HG02610 (cell line): ENCODE results near the gene GINS3.

ENCODE experiments used
- ATAC-seq: cut with Tn5 transposase; IDR thresholded peaks from one replicate; pipeline ENCODE4 v1.9.1; 2021; ENCODE audit warnings: mild to moderate bottlenecking, moderate library complexity; ENCODE audit not compliant: unreplicated experiment

Gene GINS3

DNA sequence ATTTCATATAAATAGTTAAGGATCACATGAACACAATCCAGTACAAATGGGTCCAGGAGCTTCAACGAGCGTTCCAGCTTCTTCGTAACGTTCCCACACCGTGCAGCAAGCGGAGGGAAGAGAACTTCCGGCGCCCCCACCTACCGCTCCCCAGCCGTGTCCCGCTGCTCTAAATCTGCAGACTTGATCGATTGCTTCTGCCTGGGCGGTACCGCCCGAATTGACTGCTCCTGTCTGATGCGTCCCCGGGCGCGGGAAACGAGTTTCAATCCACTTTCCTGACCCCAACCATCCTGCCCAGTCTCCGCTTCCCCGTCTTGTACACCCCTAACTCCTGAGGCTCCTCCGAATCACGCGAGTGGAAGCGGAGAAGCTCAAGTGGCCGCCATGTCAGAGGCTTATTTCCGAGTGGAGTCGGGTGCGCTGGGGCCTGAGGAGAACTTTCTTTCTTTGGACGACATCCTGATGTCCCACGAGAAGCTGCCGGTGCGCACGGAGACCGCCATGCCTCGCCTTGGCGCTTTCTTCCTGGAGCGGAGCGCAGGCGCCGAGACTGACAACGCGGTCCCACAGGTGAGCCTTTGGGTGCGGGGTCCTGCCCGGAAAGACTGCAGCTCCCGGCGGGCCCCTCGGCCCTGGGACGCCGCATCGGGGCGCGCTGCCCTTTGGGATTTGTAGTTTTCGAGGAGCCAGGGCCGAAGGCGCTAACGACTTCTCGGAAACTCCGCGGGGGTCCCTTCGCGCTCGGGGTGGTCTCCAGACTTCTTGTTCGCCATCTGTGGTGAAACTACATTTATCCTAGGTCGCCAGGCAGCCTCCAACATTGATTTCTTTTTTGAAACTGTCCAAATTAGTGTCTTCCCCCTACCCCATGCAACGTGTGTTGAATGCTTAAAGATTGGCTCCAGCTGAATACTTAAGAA is at the start of gene GINS3:
Gene GINS3 (plus strand): TSS at position 257 of the 923 bp plus-strand sequence. CDS start 131 bp downstream, at position 388.
- ATAC-seq, result peak; percentile 94

DNA sequence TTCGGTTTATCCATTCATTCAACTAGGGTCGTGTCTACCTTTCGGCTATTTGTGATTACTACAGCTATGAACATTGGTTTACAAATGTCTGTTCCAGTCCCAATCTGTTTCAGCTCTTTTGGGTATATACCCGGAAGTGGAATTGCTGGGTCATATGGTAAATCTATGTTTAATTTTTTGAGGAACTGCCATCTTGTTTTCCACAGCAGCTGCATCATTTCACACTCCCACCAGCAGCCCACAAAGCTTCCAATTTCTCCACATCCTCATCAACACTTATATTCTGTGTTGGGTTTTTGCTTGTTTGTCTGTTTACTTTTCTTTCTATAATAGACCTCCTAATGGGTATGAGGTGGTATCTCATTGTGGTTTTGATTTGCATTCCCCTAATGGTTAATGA is 48.7 kb upstream of the GINS3 start:
- no peak for ATAC-seq

DNA sequence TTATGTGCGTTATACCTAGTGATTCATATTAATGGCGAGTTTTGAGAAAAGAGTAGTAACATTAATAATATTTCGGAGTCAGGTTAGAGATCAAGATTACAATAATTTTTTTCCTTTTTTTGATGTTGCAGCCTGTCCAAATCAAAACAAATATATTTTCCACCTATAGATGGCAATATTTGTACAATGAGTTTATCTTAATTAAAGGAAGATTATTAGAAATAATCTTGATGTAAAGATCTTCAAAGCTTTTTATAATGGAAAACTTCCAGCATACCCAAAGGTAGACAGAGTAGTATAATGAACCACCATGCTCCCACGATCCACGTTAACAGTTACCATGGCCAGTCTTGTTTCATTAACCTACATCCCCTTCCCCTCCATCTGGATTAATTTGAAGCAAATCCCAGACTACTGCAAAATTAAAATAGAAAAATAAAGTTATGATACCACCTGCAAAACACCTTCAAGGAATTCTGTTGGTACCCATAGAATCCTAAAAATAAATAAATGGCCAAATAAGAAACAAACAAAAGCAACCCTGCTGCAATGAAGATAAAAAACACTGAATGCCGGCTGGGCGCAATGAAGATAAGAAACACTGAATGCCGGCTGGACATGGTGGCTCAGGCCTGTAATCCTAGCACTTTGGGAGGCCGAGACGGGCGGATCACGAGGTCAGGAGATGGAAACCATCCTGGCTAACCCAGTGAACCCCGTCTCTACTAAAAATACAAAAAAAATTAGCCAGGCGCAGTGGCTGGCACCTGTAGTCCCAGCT is 46.5 kb upstream of the GINS3 start:
- ATAC-seq, result no peak

DNA sequence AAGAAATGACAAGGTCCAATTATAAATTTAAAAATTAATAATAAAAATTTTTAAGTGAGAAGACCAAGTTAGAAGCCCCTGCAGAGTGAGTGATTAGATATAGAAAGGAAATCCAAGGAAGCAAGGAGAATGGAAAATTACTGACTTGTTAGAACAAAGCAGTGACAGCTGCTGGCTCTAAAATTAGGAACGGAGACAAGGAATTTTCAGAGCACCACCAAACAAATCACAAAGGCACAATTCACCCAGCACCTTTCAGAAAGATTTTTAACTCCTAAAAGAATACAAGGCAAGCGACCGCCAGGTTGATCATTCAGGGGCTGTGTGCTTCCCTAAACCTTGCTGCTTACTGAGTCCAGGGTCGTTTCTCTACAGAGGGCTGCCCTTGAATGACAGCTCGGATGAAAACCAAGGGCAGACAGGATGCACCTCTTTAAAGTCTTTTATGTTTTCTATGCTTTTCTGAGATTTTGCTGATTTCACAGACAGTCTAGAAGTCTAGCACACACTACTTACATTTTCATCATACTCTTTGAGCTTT is 45.4 kb upstream of the GINS3 start:
- no peak for ATAC-seq

DNA sequence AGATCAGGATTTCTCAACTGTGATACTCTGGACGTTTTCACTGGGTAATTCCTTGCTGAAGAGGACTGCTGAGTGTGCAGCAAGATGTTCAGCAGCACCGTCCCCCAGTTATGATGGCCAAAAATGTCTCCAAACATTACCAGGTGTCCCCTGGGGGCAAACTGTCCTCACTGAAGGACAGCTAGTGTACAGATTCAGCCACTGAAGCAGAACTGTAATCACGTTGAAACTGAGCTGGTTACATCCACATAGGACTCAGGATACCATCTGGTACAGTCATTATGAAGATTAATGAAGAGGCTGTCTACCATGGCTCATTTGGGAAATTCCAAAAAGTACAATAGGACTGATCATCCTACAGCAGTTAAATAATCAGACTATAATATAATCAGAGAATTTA is 43.3 kb upstream of the GINS3 start:
- no peak for ATAC-seq

DNA sequence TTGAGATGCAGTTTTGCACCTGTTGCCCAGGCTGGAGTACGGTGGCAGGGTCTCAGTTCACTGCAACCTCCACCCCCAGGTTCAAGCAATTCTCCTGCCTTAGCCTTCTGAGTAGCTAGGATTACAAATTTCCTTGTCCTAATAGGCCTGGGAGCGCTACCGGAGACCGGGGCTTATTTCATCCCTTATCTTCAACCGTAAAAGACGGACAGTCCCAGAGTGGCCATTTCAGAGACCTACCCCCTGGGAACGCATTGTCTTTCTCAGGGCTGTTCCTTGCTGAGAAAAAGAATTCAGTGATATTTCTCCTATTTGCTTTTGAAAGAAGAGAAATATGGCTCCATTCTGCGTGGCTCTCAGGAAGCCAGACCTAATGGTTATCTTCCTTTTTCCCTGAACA is 39.6 kb upstream of the GINS3 start:
- ATAC-seq, result no peak

DNA sequence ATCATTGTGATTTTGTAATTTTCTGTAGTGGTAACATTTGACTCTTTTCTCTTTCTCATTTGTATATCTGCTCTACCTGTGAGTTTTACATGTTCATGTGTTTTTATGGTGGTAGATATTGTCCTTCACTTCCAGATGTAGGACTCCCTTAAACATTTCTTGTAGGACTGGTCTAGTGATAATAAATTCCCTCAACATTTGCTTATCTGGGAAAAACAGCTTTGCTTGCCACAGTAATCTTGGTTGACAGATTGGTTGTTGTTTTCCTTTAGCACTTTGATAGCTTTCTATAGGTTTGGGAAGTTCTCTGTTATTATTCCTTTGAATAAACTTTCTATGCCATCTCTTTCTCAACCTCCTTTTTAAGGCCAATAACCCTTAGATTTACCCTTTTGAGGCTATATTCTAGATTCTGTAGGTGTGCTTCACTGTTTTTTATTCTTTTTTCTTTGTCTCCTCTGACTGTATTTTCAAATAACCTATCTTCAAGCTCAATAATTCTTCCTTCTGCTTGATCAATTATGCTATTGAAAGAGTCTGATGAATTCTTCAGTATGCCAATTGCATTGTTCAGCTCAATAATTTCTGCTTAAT is 32.1 kb upstream of the GINS3 start:
- ATAC-seq, result no peak

DNA sequence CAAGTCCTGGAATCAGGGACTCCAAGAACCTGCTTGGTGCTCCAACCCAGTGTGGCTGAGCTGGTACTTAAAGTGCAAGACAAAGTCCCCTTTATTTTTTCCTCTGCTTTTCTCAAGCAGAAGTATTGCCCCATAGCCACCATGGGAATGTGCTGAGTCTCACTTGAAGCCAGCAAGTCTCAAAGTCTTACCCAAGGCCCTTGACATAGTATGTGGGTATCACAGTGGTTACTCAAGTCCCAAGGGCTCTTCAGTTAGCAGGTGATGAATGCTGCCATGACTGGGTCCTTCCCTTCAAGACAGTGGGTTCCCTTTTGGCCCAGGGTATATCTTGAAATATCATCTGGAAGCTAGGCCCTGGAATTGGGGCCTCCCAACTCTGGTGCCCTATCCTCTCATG is 30.5 kb upstream of the GINS3 start:
- ATAC-seq, result no peak

DNA sequence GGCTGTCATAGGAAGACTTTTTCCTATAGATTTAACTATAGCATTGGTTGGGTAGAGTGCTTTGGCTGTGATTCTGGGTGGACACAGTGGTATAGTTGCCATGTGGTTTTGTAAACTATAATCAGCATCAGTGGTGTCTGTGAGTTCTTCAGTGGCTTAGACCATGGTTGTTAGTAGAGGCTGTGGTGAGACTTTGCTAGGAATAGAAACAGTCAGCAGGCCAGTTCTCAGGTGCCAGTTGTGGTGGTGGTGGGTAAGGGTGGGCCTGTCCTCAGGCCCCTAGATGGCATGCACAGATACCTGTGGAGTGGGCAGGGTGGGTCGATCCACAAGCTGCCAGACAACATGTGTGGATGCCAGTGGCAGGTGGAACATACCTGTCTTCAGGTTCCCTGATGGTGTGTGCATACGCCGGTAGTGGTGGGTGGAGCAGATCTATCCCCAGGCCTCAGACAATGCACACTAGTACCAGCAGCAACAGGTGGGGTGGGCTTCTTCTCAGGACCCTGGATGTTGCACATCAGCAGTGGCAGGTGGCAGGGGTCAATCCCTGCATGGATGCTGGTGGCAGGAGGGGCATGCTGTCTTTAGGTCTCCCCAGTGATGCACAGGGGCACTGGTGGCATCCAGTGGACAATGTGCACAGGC is 28.4 kb upstream of the GINS3 start:
- no peak for ATAC-seq

DNA sequence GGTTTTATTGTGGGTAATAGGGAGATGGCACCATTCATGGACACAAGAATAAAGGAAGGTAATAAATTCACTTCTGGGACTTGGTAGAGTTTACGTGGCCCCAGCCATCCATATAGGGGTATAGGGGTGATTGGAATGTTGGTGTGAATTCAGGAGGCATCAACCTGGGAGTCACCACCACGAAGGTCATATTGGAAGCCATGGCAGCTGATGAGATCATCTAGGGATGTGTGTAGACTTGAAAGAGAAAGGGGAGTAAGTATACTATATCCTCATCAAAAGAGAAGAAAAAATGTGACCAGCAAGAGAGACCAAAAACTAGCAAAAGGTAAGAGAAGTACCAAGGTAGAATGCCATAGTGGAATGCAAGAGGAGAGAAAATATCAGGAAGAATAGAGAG is 26.6 kb upstream of the GINS3 start:
- no peak for ATAC-seq

DNA sequence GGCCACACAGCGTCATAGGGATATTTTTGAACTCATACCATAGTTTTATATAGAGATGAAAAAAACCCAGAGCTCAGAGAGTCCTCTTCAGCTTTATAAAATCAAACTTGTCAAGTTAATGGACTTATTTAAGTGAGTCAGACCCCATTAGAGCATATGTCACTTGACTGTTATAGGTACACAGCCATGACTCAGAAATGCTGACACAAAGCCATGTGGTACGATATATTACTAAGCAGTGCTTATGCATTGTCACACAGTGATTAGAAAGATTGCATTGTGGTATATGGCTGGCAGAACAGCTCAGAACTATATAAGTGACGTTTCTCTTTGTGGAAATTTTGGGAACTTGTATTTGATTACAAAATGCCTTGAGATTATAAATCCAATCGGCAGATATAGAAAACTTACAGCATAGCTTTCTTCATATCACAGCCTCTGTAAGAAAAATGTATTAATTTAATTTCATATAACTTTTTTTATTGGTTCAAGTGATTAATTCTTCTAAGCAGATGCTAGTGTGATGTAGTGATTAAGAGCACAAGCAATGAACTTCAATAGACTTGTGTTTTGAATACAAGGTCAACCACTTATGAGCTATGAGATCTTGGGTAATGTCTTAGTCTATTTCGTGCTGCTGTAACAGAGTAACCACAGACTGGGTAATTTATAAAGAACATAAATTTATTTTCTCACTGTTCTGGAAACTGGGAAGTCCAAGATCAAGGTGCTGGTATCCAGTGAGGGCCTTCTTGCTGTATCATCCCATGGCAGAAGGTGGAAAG is 25.8 kb upstream of the GINS3 start:
- peak; percentile 48 for ATAC-seq

DNA sequence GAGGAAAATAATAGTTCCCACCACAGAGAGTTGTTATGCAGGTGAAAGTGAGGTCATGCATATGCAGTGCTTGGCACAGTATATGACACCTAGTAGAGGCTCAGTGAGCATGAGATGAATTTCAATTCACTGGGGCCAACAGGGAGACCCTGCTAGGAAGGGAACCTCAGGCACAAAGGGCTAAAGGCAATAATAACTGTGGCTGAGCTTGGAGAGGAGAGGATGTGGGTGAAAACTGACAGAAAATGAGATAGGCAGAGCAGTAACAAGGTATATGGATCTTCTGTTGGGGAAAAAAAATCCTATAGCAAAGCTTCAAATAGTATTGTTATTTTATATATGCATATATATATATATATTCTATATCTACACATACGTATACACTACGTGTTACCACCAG is 25.0 kb upstream of the GINS3 start:
- ATAC-seq, result no peak

DNA sequence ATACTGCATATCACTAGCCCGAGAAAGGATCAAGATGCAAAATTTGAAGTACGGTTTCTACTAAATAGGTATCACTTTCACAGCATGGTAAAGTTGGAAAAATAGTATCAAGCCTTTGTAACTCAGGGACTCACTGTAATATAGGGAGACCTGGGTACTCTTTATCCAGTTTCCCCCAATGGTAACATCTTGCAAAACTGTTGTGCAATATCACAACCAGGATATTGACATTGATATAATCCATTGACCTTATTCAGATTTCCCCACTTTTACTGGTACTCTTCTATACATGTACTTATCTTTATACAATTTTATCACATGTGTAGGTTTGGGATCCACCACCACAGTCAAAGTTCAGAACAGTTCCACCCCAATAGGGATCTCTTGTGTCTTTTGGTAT is 20.4 kb upstream of the GINS3 start:
- no peak for ATAC-seq

DNA sequence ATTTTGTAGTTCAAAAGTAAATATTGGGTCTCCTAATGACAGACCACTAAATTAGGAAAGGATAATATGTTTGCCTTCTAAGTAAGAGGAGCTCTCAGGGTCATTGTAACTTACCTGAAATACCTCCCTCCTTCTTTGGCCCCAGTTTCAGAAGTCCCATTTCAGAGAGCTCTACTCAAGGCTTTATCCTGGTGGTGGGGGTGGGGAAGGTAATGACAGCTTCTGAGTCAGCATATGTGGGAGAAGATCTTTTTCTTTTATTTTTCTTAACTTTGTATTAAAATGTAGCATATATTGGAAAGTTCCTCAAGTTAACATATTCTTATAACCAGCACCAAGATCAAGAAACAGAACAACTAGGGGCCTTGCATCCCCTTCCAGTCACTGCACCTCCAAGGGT is 16.9 kb upstream of the GINS3 start:
- ATAC-seq, result no peak

DNA sequence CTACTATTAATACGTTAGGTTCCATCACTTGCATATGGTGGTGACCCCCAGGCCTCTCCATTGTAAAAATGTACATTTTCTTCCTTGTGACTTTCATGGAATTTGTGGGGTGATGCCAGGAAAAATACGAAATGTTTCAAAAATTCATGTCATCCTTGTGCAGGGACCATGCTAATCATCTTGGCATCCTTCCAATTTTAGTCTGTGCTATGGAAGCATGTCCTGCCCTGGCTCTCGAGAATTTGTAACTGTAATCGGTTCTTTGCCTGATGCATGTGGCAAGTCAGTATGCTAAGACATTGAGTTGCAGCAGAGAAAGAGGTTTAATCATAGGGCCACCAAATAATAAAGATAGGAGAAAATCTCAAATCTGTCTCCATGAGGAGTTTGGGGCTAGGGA is 14.3 kb upstream of the GINS3 start:
- no peak for ATAC-seq

DNA sequence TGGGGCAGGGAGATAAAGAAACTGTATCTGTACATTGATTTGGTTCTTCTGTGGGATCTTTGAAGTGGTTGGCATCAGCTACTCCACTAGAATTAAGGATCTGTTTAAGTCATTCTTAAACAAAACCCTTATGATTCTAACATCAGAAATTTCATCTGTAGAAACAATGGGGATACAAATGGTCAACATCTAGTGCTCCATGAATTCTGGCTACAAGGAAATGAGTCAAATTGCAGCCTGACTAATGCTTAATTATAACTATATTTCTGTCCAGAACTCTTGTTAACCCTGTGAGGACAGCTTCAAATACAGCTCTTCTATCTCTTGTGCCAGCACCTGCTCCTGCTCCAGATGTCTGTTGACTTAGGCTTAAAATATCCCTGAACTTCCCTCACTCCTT is 13.9 kb upstream of the GINS3 start:
- no peak for ATAC-seq

DNA sequence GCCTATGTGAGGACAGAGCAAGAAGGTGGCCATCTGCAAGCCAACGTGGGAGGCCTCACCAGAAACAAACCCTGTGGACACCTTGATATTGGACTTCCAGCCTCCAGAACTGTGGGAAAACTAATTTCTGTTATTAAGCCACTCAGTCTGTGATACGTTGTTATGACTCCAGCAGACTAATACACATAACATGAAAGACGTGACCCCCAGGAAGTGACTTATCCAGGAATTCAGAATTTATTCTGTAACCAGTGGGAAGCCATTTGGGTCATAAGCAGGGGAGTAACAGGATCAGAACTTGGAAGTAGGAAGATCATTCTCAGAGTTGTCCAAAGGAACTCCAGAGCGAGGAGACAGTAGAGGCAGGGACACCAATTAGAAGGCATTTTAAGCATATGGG is 12.5 kb upstream of the GINS3 start:
- ATAC-seq, result no peak

DNA sequence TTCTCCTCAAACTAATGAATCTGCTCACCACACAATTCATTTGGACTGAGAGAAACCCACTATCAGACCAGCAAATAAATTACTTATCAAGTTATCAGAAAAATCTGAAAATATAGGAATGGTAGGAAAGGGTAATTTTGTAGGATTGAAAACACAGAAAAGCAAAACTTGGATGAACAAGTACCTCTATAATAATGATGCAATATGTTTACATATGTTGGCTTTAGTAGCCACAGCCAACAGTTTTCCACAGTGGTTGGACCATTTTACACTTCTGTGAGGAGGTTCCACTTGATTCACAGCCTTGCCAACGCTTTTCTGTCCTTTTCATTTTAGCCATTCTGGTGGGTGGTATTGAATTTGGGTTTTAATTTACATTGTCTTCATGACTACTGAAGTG is 10.6 kb upstream of the GINS3 start:
- ATAC-seq, result no peak

DNA sequence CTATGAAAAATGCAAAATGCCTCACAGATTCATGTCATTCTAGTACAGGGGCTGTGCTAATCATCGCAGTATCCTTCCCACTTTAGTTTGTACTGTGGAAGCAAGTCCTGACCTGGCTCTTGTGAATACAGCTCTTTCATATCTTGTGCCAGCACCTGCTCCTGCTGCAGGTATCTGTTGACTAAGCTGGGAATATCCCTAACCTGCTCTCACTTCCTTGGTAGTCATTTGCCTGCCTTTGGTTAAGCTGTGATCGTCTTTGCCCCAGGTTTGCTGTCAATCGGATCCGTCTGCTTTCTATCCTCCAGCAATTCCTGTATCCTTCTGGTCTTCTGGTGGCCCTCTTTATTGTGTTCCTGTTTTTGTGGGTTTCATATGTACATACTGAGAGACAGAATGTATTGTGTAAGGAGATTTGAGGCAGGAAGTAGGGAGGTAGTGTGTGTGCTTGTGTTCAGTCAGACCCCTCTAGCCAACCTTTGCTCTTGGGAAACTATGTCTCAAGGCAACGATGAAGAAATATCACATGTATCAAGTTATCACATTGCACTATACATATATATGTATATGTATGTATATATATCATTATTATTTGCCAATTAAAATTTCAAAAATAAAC is 7.7 kb upstream of the GINS3 start:
- peak; percentile 48 for ATAC-seq
